Ramos (cell line): ENCODE measurements around the gene DUS3L.

Experiments
- in situ Hi-C: fragments of 300-500 bp; cut with MboI; formaldehyde crosslinking; loops from one replicate; pipeline ENCODE4 v1.14.3; 2022; ENCODE audit warnings: low sequenced_read_pairs; ENCODE audit not compliant: unreplicated experiment

DUS3L gene

DNA sequence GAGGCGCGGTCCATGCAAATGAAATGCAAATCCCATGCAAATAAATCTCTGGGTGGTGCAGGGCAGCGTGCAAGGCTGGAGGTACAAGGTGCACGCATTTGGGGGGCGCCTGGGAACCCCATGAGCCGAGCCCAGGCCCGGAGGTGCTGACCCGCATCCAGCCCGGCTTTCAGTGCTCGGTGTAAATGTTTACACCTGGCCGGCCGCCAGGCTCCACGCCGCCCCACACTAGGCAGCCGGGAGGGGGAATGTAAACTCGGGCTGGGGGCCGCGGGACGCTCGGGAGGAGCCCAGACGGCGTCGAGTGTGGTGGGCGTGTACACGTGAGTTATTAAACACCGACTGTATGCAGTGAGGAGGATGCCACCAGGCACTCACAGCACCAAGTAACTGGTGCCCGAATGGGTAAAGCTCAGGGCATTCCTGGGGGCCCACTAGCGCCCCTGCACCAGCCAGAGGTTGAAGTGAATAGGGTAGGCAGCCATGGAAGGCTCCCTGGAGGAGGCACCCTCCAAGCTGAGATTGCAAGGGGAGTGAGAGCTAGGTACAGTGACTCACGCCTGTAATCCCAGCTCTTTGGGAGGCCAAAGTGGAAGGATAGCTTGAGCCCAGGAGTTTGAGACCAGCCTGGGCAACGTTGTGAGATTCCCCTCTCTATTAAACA is 31.4 kb upstream of the DUS3L start:
- in situ Hi-C loops, result no loop called here

DNA sequence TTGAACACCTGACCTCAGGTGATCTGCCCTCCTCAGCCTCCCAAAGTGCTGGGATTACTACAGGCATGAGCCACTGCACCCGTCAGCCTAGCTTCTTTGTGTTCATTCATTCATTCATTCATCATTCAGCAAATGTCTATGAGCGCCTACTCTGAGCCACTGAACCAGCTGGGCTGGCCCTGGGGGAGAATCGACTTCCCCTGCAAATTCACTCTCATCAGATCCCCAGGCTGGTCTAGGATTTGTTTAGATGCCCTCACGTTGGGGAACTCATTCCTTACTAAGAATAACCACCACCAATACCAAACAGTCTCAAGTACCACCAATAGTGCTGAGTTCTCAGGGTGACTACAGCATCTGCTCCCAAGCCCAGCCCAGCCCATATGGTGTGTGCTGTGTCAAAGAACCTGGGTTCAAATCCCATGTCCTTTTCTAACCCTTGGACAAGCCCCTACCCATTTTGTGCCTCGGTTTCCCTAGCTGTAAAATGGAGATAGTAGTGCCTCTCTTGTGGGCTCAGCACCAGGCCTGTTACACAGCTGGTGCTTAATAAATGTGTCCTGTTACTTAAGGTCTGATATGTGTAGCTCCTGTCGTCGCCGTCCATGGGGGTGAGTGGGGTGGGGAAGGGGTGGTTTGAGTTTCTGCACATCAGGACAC is 30.7 kb upstream of the DUS3L start:
- in situ Hi-C loops, result no loop called here

DNA sequence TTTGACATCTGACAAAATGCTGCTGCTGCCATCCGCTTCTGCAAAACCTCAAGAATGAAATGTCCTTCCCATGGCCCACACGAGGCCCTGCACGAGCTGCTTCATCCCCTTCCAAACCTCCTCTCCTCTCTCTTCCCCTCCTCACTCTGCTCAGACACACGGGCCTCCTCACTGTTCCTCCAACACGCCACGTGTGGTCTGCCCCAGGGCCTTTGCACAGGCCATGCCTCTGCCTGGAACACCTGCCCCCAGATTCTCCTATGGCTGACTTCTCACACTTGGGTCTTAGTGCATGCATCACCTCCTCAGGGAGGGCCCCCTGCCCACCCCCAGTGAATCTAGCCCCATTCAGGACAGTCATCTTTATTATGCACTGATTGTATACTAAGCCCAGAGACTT is 29.8 kb upstream of the DUS3L start:
- in situ Hi-C loops, result no loop called here

DNA sequence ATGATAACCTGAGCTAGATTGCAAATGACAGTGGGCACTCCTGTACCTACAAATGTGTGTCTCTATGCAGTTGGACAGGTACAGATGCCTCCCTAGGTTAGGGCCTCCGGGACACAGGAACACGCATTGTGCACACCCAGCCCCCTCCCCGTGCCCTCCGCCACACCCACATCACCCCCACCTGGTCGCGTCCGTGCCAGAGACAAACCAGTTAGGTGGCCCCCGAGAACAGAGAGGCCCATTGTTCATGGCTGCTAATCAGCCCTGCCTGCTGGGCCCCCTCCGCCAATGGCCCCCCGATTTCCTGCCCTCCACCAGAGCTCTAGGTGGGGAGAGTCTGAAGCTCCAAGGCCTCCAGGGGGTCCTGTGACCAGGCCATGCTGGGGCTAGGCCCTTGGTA is 27.6 kb upstream of the DUS3L start:
- in situ Hi-C loops, result no loop called here

DNA sequence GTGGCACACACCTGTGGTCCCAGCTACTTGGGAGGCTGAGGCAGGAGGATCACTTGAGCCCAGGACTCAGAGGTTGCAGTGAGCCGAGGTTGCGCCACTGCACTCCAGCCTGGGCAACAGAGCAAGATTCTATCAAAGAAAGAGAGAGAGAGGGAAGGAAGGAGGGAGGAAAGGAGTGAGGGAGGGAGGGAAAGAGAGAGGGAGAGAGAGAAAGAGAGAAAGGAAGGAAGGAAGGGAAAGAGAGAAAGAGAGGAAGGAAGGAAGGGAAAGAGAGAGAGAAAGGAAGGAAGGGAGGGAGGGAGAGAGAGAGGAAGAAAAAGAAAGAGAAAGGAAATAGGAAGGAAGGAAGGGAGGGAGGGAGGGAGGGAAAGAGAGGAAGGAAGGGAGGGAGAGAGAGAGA is 26.3 kb upstream of the DUS3L start:
- in situ Hi-C loops, result no loop called here

DNA sequence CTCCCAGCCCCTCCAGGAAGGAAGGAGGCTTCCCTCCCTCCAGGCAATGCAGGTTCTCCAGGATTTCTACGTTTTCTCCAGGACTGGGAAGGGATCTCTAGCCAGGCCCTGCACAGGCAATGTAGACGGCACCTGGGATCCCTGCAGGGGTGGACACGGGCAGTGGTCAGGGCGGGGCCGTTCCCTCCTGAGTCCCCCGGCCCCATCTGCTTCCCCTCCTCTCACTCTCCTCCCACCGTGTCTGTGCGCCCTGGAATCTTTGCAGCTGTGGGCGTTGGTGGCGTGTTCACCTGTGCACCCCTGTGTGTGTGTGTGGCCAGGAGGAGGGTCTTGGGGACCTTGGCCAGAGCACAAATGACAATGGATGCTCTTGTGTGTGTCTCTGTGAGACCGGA is 23.9 kb upstream of the DUS3L start:
- in situ Hi-C loops, result no loop called here

DNA sequence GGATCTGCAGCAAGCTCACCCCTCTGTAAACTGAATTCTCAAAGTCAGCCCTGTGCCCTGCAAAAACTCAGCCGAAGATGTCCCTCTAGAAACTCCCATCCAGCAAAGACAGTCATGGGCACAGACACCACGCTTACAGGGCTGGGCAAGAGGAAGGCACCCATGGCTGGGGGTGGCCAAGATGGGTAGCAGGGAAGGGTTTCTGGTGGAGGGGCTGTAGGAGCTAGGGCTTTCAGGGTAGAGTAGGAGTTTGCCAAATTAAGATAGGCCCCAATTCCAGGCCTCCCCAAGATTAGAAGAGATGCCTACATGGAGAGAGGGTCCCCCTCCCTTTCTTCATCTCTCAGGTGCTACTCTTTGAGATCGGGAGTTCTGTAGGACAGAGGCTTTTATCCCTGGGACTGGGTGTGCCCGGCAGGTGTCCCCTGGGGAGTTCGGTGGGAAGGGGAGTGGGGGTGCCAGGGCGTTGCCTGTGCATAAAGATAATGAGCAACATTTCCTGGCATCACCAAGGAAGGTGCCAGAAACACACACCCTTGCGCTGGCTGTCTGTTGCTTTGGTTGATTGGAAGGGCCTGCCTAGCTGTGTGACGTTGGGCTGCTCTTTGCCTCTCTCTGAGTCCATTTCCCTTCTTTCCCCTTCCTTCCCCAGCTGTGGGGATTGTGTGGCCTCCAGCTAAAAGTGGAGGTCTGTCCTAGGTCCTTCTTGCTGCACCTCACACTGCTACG is 23.3 kb upstream of the DUS3L start:
- in situ Hi-C loops, result no loop called here

DNA sequence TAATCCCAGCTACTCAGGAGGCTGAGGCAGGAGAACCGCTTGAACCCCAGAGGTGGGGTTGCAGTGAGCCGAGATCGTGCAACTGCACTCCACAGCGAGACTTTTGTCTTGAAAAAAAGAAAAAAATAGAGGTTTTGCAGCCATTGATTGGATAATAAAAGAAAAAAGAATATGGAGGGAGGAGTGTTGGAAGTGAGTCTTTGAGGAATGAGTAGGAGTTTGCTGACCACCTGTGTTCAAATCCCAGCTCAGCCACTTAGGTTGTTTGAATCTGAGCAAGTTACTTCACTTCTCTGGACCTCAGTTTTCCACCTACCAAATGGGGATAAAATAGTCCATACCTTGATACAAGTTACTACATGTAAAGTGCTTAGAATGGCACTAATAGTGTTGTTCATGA is 20.2 kb upstream of the DUS3L start:
- in situ Hi-C loops, result no loop called here

DNA sequence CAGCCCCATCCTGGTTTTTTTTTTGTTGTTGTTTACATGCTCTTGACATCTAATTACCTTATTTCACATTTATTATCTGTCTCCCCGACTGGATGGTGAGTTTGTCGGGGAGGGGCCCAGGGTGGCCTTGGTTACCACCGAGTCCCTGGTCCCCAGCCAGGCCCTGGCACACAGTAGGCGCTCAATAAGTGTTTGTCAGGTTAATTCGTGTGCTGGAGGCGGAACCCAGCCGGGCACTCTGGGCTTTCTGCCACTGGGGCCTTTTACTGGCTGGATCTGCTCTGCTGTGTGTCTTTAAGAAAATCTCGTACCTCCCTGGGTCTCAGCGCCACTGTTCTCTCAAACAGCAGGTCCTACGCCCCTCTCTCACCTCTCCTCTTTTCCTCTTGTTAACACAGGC is 18.5 kb upstream of the DUS3L start:
- in situ Hi-C loops, result no loop called here

DNA sequence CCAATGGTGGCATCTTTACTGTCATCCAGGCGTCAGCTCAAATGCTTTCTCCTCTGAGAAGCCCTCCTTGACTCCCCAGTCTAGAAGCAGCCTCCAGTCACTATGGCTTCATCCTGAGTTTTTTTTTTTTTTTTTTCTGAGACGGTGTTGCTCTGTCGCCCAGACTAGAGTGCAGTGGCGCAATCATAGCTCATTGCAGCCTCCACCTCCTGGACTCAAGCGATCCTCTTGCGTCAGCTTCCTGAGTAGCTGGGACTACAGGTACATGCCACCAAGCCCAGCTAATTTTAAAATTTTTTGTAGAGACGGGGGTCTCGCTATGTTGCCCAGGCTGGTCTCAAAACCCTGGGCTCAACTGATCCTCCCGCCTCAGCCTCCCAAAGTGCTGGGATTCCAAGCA is 18.1 kb upstream of the DUS3L start:
- in situ Hi-C loops, result no loop called here

DNA sequence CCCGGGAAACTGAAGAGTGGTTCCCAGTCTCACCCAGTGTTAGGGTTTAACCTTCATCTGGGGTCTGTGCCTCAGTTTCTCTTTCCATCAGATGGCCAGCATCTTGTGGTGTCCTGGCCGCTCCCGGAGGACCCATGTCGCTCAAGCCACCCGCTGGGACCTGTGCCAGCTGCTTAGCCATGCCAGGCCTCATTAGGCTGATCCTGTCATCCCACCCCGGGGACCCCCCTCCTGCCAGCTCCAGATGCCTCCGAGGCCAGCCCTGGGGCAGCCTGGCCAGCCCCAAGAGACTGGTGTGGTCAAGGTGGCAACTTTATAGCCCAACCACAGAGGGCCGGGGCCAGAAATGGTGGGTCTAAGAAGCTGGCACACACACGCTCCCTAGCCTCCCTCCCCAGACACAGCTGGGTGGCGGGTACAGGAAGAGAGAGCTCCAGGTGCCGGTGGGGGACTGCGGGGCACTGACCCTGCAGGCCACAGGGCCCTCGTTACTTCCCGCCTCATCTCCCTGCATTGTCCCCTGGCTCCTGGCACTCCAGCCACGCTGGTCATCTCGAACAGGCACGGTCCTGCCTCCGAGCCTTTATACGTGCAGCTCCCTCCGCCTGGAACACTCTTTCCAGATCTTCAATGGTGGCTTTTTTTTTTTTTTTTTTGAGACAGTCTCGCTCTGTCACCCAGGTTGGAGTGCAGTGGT is 17.3 kb upstream of the DUS3L start:
- in situ Hi-C loops, result no loop called here

DNA sequence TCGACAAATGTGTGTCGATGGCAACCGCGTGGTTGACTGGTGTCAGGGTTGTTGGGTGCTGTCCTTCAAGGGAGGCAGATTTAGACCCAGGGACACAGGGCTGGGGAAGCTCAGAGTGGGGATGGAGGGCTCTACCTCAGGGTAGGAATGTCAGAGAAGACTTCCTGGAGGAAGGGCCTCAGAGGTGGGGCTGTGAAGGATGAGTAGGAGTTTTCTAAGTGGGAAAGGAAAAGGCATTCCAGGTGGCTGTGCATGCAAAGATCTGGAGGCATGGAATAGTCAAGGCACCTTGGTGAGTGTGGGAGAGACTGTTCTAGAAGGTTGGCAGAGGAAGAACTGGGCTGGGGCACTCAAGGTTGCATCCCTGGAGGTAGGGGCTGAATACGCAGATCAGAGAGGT is 15.9 kb upstream of the DUS3L start:
- in situ Hi-C loops, result no loop called here

DNA sequence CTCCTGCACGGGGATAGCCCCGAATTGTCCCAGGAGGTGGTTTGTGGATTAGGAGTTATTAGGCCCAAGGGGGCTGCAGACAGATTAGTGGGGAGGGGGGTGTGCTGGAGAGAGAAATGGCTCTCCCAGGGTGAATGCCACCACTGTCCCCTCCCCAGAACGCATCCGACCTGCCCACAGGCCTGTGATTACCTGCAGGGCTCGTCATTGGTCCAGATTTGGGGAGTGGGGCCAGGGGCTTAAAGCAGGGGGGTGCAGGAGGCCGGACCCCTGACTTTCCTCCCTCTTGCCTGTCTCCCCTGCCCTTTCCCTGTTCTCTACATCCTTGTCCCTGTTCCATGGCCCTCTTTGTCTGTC is 15.1 kb upstream of the DUS3L start:
- in situ Hi-C loops, result no loop called here

DNA sequence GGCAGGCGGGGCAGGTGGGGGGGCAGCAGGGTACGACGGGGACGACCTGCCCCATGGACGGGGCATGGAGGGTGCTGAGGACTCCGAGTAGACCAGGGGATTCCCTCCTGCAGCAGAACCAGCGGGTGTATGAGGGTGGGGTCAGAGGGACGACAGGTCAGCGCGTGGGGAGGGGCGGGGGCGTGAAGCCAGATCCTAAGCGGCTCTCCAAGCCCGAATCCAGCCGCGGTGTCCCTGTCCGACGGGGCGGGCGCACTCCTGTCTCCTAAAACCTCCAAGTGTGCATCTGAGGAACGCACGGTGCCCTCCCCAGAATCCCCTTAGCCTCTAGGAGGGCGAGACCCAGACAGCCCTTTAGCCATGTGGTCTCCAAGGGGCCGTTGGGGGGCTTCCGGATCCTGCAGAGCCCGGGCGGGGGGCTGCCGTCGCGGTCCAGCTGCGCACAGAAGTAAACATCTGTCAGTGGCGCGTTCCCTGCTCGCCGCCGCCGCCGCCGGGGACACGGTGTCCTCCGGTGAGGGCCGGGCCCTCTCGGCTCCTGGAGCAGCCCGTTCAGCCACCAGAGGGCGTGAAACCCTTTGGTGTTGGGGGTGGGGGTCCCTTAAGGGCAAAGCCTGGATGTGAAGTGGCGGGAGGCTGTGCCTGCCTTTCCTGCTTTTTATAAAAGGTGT is 14.6 kb upstream of the DUS3L start:
- in situ Hi-C loops, result no loop called here

DNA sequence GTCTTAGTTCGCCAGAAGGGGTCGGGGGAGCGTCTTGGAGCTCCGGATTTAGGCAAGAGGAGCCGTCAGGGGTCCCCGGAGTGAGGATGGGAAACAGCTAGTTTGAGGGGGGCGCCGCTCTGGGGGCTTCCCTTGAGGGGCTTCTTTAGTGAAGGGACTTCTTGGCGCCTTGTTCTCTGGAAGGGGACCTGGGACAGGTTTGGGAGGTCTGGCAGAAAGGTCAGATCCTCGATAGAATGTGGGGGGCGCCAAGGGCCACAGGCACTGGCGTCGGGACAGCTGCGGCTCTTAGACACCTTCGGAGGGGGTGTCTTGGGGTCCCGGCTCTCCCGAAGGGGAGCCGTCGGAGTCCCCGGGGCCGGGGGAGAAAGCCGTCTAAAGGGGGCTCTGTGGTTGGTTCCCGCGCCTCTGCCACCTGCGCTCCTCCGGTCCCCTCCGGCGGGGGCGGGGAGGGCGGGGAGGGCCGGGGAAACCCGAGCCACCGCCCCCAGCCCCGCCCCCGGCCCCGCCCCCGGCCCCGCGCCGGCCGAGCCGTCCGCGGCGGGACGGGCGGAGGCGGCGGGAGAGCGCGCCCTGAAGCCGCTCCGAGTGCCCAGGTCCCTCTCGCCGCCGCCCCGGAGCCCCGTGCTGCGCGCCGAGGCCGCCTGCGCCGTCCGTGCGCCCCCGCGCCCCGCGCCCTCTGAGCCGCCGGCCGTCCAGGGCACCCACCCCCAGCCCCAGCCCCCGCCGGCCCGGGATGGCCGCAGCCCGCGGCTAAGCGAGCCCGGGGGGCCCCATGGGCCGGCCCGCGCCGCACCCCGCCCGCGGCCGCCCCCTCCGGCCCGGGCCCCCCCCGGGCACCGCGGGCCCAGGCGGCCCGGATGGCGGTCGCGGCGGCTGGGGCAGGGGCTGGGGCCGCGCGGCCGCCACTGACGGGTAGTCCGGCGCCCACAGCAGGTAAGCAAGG is 13.8 kb upstream of the DUS3L start, which contains the start of gene NRTN:
TSS of gene NRTN (plus strand) at position 552 of the 946 bp plus-strand sequence. CDS start 19,099 bp downstream, outside the sequence.
- in situ Hi-C loops, result loop anchor here (5.0 kb wide), 2 partner anchors 88 to 218 kb away; no protein-coding TSS in a partner anchor

DNA sequence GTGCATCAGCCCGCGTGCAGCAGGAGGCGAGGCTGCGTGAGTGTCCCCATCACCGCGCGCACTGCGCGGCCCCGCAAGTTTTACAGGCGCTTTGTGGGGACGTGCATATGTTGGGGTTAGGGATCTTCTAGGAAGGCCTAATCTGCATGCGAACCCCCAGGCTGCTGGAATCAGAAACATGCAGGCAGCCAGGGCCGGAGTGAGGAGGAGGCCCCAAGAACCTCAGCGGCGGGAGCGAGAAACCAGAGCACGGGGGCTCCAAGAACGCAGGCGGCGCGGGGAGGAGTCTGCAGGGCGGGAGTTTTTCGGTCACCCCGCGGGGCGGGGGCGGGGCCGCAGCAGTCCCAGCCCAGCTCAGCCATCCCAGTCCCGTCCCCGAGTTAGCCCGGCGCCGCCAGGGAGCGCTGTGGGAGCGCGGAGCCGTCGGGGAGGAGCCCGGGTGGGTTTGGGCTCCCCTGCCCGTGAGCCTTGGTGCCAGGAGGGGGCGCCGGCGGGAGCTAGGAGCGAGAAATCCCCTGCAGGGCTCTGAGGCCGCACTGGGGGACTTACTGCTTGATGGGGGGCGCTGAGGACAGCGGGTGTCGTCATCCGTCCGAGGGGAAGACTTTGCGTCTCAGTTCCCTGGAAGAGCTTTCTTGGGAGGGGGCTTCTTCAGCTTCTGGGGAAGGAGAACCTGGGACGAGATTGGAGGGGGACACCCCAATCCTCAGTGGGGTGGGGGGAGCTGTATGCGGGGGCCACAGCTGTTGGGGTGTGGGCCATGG is 13.0 kb upstream of the DUS3L start:
- in situ Hi-C loops, result loop anchor here (5.0 kb wide), 2 partner anchors 88 to 218 kb away; no protein-coding TSS in a partner anchor

DNA sequence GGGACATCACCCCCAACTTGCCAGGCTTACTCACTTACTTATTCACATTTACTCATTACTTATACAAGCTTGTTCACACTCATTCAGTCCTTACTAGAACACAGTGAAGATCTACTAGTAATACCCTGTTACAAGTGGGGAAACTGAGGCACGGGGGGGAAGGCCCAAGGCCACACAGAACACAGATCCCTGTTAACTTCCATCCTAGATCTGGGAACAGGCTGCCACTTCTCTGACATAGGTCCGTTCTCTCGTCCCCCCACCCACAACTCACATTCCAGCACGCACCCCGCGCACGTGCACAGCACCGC is 12.4 kb upstream of the DUS3L start:
- in situ Hi-C loops, result loop anchor here (5.0 kb wide), 2 partner anchors 89 to 219 kb away; no protein-coding TSS in a partner anchor

DNA sequence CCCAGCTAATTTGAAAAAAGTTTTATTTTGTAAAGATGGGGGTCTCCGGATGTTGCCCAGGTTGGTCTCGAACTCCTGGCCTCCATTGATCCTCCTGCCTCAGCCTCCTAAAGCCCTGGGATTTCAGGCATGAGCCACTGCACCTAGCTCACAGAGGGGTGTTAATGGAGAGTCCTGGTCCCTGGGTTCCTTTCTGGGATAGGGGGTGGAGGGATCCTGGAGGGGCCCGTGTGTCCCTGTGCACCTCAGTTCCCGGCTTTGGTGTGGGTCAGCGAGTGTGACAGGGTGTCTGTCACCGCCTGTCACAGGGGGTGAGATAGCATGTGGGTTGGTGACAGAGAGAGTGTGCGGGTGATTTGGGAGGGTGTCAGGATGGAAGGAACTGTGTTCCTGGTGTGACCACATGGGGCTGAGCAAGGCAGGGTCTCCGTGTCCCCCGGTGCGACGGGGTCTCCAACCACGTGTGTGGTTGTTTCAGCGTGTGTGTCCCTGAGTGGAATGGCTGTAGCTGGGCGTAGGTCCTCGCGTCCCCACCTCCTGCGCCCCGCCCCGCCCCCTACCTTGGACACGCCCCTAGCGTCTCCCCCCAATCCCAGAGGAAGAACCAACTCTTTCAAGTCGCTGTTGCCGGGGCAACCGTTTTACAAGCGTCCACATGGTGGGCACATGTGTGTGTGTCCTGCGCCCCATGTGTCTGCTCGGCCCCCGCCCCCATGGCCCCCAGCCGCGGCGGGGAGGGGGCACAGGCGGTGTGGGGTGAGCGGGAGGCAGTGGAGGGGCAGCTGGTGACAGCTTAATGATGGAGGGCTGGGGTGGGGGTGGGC is 11.0 kb upstream of the DUS3L start:
- in situ Hi-C loops, result loop anchor here (5.0 kb wide), 2 partner anchors 90 to 220 kb away; no protein-coding TSS in a partner anchor
